Adrenal gland (tissue), 5 donors: ENCODE measurements around the gene GPHN.

Source experiments
- CTCF ChIP-seq, 6 experiments: fragments of 450-650 bp in 4 of 6; fragments of 200-600 bp in 2 of 6; sonication (generic) in 1 of 6; IDR thresholded peaks; 1 replicate in 5 of 6; 2 replicates in 1 of 6; pipeline versions ENCODE4 v1.5.1 to v1.8.0; 2016 to 2021; ENCODE audit warnings: antibody characterized with exemption in 6 of 6, mild to moderate bottlenecking in 2 of 6, moderate library complexity in 1 of 6
- POLR2A ChIP-seq, 2 donors: fragments of 450-650 bp; IDR thresholded peaks; one replicate each; pipeline ENCODE4 v1.6.1; 2017; ENCODE audit warnings: antibody characterized with exemption in 2 of 2, mild to moderate bottlenecking in 2 of 2, moderate library complexity in 1 of 2
- donor health status: DM: no; HTN: no; CAD: no.

GRCh38 chr14:66636240-66636639 lies 128.3 kb downstream of the GPHN start:
- no peak for TF ChIP-seq CTCF (IDR thresholded peaks at IDR 0.05)
- no peak for TF ChIP-seq POLR2A (IDR thresholded peaks at IDR 0.05)
